Gastroesophageal sphincter (tissue), 4 donors: ENCODE results near the gene SH2B3. TPM values are rescaled to one million over a fixed set of nuclear protein-coding genes. Genes with fewer than 3 reads are reported as not detected.

ENCODE experiments used
- ATAC-seq: fragments of 150-250 bp; one replicate; pipeline ENCODE4 v1.9.1; 2016; ENCODE audit warnings: mild to moderate bottlenecking, moderate library complexity
- H3K27ac ChIP-seq, 4 donors: fragments of 200-600 bp; sonication (generic) in 3 of 4; 1 replicate in 3 of 4; 2 replicates in 1 of 4; pipeline ENCODE4 v1.5.1; 2016 to 2019
- H3K27me3 ChIP-seq: fragments of 200-600 bp; sonication (generic); one replicate; pipeline ENCODE4 v1.5.1; 2019
- H3K36me3 ChIP-seq, 2 donors: fragments of 200-600 bp; sonication (generic); one replicate each; pipeline ENCODE4 v1.5.1; 2019; ENCODE audit warnings: control low read depth in 1 of 2
- H3K4me1 ChIP-seq, 3 donors: fragments of 200-600 bp; sonication (generic); 1 replicate in 2 of 3; 2 replicates in 1 of 3; pipeline ENCODE4 v1.5.1; 2016 to 2019; ENCODE audit warnings: control low read depth in 2 of 3
- H3K4me3 ChIP-seq, 2 donors: fragments of 200-600 bp; sonication (generic); one replicate each; pipeline ENCODE4 v1.5.1; 2019; ENCODE audit warnings: mild to moderate bottlenecking in 1 of 2, moderate library complexity in 1 of 2
- H3K9me3 ChIP-seq, 3 donors: fragments of 200-600 bp; sonication (generic); one replicate each; pipeline ENCODE4 v1.5.1; 2017 to 2019; ENCODE audit warnings: control low read depth in 2 of 3
- CTCF ChIP-seq, 4 experiments: fragments of 200-600 bp in 2 of 4; fragments of 450-650 bp in 2 of 4; sonication (generic) in 1 of 4; IDR thresholded peaks; one replicate each; pipeline ENCODE4 v1.5.1; 2017 to 2019; ENCODE audit warnings: antibody characterized with exemption in 4 of 4, mild to moderate bottlenecking in 2 of 4, moderate library complexity in 2 of 4
- EP300 ChIP-seq: sonication (generic); formaldehyde crosslinking; IDR thresholded peaks from one replicate; pipeline ENCODE4 v1.6.1; 2017; ENCODE audit warnings: antibody characterized with exemption, mild to moderate bottlenecking
- POLR2A ChIP-seq, 2 donors: fragments of 450-650 bp; IDR thresholded peaks; one replicate each; pipeline ENCODE4 v1.6.1; 2017; ENCODE audit warnings: antibody characterized with exemption in 2 of 2, mild to moderate bottlenecking in 2 of 2, moderate library complexity in 1 of 2
- POLR2AphosphoS5 ChIP-seq: sonication (generic); formaldehyde crosslinking; IDR thresholded peaks from one replicate; pipeline ENCODE4 v1.6.1; 2017; ENCODE audit warnings: antibody characterized with exemption
- WGBS, 2 donors: methylation state at CpG; one replicate each; pipeline ENCODE4 v1.1.5; 2018; ENCODE audit warnings: low coverage in 1 of 2; 5-methylcytosine and 5-hydroxymethylcytosine counted together
- total RNA-seq, 4 donors: library from RNA; depleted of rRNA; stranded (reverse); fragments of >200 nt; gene quantifications; one replicate each; pipeline ENCODE4 v1.1.0, GENCODE V29; 2016

The SH2B3 gene
- total RNA-seq, 4 donors from 2014 or later = 17.0 to 33.1 (median 23.3) TPM

- H3K4me3 ChIP-seq = no peak overlapping the region
- H3K27ac ChIP-seq = no peak overlapping the region
- peaks cover 0 to 93% of the 10 kb centered on the region in 2 donors for H3K36me3 ChIP-seq
- H3K27me3 ChIP-seq = no peaks in the 10 kb centered on the region
- peaks cover 0 to 5% (median 0%) of the 10 kb centered on the region in 3 donors for H3K4me1 ChIP-seq
- H3K9me3 ChIP-seq = peaks cover 0 to 10% (median 0%) of the 10 kb centered on the region in 3 donors
- WGBS, 2 donors = 80 to 100% methylated on average over 2 to 3 of the region's 4 CpGs
- no peak for ATAC-seq
- TF ChIP-seq POLR2AphosphoS5 (no peak), CTCF (IDR thresholded peaks at IDR 0.05) (no peak), EP300 (no peak), POLR2A (IDR thresholded peaks at IDR 0.05) (no peak)
Measured at GRCh38 chr12:111494676-111495075, 89.0 kb downstream of the SH2B3 start.

Other genes starting within 250 kb of the SH2B3 start
- gene PHETA1, start 36.8 kb upstream of the SH2B3 start, total RNA-seq = 10 to 100 TPM in 1 of 4 donors, 1 to 10 TPM in 3; 6.3 to 16.0 (median 8.2) TPM
- 10 to 100 TPM; 40.9 to 93.4 (median 50.1) TPM for gene ATXN2, start 193.4 kb downstream of the SH2B3 start, total RNA-seq